ENCODE data around the gene TPCN2. TPM values are rescaled to one million over a fixed set of nuclear protein-coding genes. Genes with fewer than 3 reads are reported as not detected.

TPCN2 gene
- total and polyA plus RNA-seq, 2 of the 8 experiments (the other 6 are each of a cell fraction or from before 2014, with no cell fraction given) = 9.7 to 18.6 TPM

GRCh38 chr11:69039501-69039900 lies 9.2 kb upstream of the TPCN2 start (continued):
- TF ChIP-seq JUN (IDR thresholded peaks at IDR 0.05; ENCODE audit: low read depth, low read length) = no peak
